Hypothalamus (tissue), 51 donors: ENCODE results near the gene SLC13A3.
"Not testable (repeated sequence)": the region's sequence is repeated elsewhere in the genome, so short reads cannot be mapped to it uniquely, and the experiment has no call there.

Source experiments
- DNase-seq, 51 donors: peaks; one replicate each; lab custom pipeline; 2025; lab: John Stamatoyannopoulos, UW

Gene SLC13A3

GRCh38 chr20:46682063-46682821, 31.0 kb upstream of the SLC13A3 start:
- DNase-seq, result no peak

- peak in 35 of 51 donors; percentile 2 to 80 (median 35) for DNase-seq
Observed at GRCh38 chr20:46681032-46681854, 30.0 kb upstream of the SLC13A3 start.

- DNase-seq, result no peak
Observed at GRCh38 chr20:46680684-46681031, 29.4 kb upstream of the SLC13A3 start.

- DNase-seq, result no peak
Observed at GRCh38 chr20:46678516-46678915, 27.3 kb upstream of the SLC13A3 start.

- no peak for DNase-seq
Observed at GRCh38 chr20:46677608-46678007, 26.3 kb upstream of the SLC13A3 start.

- not testable (repeated sequence) for DNase-seq
Observed at GRCh38 chr20:46676649-46677316, 25.5 kb upstream of the SLC13A3 start.

GRCh38 chr20:46674253-46675083, 23.2 kb upstream of the SLC13A3 start:
- DNase-seq, result no peak

GRCh38 chr20:46673394-46674252, 22.4 kb upstream of the SLC13A3 start:
- no peak for DNase-seq

- no peak for DNase-seq
Observed at GRCh38 chr20:46672543-46673148, 21.4 kb upstream of the SLC13A3 start.

- DNase-seq, result no peak
Observed at GRCh38 chr20:46671866-46672542, 20.7 kb upstream of the SLC13A3 start.

- no peak for DNase-seq
Observed at GRCh38 chr20:46670585-46671584, 19.6 kb upstream of the SLC13A3 start.

GRCh38 chr20:46670228-46670584, 18.9 kb upstream of the SLC13A3 start:
- no peak for DNase-seq

GRCh38 chr20:46666818-46667515, 15.7 kb upstream of the SLC13A3 start:
- DNase-seq, result no peak

GRCh38 chr20:46666306-46666705, 15.0 kb upstream of the SLC13A3 start:
- no peak for DNase-seq

- DNase-seq, result no peak
Observed at GRCh38 chr20:46665602-46666001, 14.3 kb upstream of the SLC13A3 start.

GRCh38 chr20:46663531-46663930, 12.3 kb upstream of the SLC13A3 start:
- no peak for DNase-seq

GRCh38 chr20:46661659-46662058, 10.4 kb upstream of the SLC13A3 start:
- DNase-seq, result no peak
